Esophagus muscularis mucosa (tissue), 3 donors: ENCODE results near the gene DCLK2.

Source experiments
- POLR2A ChIP-seq: fragments of 450-650 bp; IDR thresholded peaks from one replicate; pipeline ENCODE4 v1.6.1; 2017; ENCODE audit warnings: antibody characterized with exemption, moderate library complexity, mild to moderate bottlenecking, low read depth
- POLR2AphosphoS5 ChIP-seq, 2 donors: sonication (generic); formaldehyde crosslinking; IDR thresholded peaks; one replicate each; pipeline ENCODE4 v1.6.1; 2017; ENCODE audit warnings: antibody characterized with exemption in 2 of 2
- TF ChIP-seq, protein P1 (sequence below), 3 experiments: fragments of 200-600 bp in 2 of 3; fragments of 450-650 bp in 1 of 3; sonication (generic) in 2 of 3; IDR thresholded peaks; one replicate each; pipeline ENCODE4 v1.5.1; 2017 to 2019; ENCODE audit warnings: antibody characterized with exemption in 3 of 3, mild to moderate bottlenecking in 2 of 3, moderate library complexity in 1 of 3

GRCh38 chr4:150116506-150116905, 38.3 kb downstream of the DCLK2 start:
- TF ChIP-seq, protein P1, sequence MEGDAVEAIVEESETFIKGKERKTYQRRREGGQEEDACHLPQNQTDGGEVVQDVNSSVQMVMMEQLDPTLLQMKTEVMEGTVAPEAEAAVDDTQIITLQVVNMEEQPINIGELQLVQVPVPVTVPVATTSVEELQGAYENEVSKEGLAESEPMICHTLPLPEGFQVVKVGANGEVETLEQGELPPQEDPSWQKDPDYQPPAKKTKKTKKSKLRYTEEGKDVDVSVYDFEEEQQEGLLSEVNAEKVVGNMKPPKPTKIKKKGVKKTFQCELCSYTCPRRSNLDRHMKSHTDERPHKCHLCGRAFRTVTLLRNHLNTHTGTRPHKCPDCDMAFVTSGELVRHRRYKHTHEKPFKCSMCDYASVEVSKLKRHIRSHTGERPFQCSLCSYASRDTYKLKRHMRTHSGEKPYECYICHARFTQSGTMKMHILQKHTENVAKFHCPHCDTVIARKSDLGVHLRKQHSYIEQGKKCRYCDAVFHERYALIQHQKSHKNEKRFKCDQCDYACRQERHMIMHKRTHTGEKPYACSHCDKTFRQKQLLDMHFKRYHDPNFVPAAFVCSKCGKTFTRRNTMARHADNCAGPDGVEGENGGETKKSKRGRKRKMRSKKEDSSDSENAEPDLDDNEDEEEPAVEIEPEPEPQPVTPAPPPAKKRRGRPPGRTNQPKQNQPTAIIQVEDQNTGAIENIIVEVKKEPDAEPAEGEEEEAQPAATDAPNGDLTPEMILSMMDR (IDR thresholded peaks at IDR 0.05), result no peak
- TF ChIP-seq POLR2A, result no peak
- no peak for TF ChIP-seq POLR2AphosphoS5 (IDR thresholded peaks at IDR 0.05)
